Cortex of kidney (tissue), 1 donor: ENCODE data around the gene EIF1B.

ENCODE experiments used
- DNase-seq: peaks from one replicate; lab custom pipeline; 2025; lab: John Stamatoyannopoulos, UW

Gene EIF1B

DNA sequence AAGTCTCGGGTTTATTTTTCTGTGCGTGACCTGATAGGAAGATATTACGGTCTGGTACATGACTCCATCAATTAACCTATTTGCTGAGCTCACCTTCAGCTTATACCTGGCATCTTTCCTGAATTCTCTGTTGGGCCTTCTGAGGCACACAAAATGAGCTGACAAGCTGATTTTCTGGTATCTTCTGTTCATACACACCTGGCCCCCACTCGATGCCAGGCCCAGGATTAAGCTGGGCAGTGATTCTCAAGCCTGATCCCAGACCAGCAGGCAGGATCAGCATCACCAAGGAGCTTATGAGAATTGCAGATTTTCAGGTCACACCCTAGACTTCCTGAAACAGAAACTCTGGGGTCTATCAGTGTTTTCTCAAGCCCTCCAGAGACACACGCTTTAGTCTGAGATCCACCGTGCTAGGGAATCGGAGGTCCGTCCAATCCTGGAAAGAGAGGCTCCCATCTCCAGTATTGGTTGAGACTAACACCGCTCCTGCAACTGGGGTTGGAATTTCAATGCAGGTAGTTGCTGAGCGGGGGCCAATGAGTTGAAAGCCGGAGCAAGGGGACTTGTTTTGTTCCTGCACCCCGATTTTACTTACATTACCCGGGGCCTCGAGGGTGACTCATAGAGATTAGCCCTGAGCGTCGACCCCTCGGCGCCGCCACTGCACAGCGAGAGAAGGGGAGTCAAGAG lies 636 bp upstream of the EIF1B start:
- no peak for DNase-seq

DNA sequence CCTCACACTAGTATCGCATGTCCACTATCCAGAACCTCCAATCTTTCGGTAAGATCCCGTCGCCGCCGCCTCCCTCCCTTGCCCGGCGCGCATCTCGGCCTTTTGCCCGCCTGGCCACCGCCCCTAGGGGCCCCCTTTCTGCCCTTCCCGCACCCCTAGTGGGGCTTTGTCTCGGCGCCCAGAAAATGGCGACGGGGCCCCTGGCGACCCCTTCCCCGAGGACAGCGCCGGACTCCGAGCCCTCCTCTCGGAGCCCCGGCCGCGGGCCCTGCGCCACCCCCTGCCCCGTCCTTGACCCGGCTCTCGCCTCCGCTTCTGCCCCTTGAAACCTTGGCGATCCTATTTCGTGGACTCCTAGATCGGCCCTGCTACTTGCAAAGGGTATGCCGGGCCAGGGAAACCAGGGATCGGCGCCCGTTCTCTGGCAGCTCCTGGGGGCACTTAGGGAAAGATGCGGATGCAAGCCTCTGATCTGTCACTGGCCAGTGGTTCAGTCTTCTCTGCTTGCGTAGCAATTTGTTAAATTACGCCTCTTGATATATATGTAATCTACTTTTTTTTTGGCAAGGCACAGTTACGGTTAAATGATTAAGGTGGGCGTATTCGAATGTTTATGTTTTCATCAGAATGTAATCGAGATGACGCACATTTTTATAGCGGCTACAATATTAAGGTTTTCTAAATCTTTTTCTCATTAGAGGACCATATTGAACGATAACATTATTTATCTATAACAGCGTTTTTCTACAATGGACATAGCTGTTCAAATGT lies 603 bp downstream of the EIF1B start:
- DNase-seq, result no peak

DNA sequence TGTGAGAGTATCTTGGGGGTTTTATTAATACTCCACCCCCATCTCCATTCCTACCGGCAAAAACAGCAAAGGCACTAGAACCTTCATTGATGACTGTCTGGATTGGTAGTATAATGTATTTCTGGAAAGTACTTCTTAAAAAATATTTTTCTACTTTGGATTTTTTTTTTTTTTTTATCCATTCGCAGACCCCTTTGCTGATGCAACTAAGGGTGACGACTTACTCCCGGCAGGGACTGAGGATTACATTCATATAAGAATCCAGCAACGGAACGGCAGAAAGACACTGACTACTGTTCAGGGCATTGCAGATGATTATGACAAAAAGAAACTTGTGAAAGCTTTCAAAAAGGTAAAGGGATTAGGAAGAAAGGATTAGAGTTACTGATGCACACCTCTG lies 1.2 kb downstream of the EIF1B start:
- no peak for DNase-seq

DNA sequence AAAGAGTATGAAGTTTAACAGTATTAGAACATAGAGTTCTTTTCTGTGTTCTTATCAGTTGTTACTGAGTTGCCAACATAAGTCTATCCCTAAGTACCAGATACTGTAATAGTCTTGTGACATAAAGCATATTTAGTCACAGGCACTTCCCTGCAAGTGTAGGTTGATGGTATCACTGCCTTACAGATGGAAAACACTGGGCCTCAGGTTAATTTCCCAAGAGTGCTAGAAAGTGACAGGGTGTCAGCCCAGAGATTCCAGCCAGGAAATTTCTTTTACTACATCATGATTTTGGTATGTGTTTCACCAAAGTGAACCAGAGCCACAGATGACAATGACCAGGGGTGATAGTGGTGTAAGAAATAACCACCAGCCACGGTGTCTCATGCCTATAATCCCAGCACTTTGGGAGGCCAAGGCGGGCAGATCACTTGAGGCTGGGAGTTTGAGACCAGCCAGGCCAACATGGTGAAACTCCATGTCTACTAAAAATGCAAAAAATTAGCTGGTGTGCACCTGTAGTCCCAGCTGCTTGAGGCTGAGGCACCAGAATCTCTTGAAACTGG lies 3.2 kb downstream of the EIF1B start:
- DNase-seq, result no peak

DNA sequence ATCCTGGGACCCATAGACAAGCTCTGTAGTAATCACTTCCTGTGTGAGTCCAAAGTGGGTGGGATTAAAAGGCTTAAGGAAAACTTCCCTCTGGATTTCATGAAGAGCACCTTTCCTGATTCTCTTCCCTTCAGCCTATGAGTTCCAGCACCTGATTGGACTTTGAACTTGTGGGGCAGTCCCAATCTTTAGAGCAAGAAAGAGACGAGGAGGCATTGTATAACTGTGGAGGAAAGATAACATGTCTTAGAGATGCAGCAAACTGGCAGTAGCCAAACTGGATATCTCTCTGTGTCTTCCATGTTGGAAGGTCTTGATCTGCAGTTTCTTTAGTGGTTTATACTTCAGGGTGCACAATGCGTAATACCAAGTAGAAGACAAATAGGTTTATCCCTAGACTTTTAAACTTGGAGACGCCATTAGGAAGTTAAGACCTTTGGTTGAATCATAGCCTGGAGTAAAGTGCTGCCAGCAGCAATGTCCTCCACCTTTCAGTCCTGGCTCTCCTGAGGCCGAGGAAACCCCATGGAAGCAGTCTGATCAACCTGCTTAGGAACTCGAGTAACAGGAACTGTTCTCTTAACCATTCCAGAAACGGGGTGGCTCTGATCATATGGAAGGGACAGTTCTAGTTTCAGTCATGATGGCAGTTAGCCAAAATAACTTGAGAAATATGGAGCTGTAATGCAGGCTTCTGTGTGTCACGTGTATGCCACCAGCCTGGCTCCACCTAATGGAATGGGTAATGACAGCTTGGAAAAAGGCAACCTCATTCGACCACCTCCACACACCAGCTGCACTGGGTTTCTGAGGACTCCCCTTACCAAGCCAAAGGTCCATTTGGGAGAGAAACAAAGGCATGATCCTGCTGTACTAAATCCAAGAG lies 4.7 kb downstream of the EIF1B start:
- no peak for DNase-seq

DNA sequence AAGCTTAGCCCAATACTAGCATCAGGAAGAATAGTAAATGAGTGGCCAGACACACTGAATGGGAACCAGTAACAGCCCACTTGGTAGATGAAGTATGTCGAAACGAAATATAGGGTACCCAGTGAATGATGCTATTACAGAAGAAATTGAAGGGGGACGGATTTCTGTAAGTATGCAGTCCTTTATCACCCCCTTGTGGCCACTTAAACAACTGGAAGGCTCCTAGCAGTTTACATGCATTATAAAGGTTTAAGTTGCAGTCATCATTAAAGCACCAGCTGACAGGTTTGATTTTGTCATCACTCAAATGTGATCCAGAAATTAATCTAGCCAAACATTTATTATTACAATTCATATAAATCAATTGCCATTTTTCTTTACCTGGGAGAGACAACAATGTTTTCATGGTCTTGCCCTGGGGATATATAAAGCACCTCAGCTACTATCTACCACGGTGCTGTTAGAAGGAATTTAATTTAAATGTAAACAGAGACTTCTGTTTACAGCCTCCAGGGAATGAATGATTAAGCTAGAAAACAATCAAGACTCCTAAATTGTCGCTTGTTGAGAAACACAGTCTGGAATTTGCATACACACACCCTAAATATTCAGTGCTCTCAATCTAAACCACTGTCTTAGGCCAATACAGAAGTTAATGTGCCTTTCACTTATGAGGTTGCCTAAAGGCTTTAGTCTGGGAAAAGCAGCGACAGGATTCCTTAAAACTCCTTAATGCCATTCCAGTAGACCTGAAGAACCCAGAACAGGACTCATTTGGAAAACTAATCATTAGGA lies 7.8 kb downstream of the EIF1B start:
- no peak for DNase-seq

DNA sequence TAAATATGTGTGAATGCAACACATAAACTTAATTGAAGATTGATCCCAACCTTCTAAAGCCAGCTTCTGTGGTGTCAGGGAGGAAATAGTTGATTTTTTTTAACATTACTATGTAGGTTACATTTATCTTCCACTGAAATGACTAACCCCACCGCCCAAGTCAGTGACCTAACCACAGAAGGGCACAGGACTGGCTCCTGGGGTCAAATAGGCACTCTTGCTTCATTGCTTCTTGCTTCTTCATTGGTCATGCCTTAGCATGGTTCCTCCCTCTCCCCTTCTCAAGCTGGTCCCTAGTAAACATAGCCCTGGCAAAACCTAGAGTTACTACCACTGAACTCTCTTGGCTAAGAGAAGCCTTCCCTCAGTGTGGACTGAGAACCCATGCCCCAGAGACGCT lies 12.3 kb downstream of the EIF1B start:
- DNase-seq, result no peak

DNA sequence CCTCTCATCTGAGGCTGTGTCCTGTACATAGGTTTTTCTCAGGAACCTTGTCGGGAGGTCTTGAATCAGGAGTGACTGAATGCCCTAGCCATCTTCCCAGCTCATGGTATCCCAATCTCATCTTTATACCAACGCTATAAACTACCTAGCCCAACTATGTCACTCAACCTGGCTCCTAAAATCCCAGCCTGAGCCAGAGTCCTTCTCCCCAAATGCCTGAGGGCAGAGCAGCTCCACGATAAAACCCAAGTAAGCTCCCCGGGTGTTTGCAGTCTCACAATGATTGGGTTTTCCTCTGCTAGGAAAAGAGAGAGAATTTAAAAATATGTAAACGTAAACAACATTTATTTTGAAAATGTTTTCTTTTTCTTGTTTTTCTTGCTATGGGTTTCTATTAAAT lies 14.4 kb downstream of the EIF1B start:
- DNase-seq, result no peak

DNA sequence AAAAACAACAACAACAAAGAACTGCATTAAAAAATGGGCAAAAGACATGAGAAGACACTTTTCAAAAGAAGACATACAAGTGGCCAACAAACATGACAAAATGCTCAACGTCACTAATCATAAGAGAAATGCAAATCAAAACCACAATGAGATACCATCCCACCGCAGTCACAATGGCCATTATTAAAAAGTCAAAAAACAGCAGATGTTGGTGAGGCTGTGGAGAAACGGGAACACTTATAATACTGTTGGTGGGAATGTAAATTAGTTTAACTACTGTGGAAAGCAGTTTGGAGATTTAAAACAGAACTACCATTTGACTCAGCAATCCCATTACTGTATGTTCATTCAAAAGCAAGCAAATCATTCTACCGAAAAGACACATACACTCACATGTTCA lies 15.1 kb downstream of the EIF1B start:
- no peak for DNase-seq

DNA sequence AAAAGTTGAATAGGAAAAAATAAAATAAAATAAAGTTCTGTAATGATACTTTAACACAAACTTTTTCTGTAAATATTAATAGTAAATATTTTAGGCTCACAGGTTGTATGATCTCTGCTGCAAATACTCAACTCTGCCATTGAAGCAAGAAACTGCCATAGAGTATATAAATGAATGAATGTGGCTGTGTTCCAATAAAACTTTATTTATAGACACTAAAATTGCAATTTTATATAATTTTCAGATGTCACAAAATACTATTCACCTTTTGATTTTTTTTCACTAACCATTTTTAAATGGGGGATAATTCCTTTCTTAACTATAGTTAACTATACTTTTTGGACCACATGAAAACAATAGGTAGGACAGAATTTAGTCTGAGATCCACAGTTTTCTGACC lies 16.0 kb downstream of the EIF1B start:
- no peak for DNase-seq

DNA sequence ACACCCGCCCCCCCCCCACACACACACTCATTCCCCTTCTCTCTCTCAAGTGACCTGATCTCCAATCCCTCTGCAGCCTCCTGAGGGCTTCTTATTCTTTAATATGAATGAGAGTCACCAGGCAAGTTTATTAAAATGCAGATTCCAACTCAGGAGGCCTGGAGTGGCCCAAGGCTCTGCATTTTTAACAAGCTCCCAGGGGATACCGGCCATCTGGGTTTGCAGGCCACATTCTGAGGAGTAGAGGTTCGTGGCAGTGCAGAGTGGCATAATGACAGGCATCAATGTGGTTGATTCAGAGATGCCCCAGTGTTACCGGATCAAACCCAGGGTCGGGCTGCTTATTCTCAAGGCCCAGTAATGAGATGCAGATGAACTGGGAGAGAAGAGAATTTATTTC lies 18.9 kb downstream of the EIF1B start:
- no peak for DNase-seq

DNA sequence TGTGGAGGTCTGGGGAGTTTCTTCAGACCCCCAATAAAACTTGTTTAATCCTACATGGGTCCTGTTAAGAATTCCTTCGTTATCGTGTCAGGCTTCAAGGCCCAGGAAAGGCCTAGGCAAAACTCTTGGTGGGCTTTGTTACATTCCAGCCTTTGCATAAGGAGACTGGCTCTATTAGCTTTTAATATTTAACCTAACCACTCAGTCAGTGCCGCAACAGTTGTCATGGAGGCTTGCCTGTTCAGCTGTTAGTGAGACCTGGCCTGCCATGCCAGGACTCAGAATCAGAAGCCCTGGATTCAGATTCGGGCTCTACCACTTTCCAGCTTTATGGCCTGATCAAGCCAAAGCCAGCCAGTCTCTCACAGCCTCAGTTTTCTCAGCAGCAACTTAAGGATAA lies 19.6 kb downstream of the EIF1B start:
- no peak for DNase-seq

DNA sequence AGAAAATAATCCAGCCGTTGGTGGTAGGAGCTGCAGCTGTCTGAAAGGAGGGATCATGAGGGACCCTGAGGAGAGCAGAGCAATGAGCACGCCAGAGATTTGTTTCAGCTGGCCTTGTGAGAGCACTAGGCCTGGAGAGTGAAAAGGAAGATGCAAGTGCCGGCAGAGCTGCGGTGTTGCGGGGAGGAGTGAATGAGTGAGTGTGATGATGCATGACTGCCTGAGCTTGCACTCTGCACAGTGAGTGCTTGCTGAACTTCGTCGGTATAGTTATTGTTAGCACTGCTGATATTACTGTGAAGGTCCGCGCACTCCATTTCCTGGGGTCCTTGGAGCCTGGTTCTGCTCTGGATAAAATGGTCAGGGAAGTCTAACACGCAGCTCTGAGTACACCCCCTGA lies 23.2 kb downstream of the EIF1B start:
- no peak for DNase-seq

DNA sequence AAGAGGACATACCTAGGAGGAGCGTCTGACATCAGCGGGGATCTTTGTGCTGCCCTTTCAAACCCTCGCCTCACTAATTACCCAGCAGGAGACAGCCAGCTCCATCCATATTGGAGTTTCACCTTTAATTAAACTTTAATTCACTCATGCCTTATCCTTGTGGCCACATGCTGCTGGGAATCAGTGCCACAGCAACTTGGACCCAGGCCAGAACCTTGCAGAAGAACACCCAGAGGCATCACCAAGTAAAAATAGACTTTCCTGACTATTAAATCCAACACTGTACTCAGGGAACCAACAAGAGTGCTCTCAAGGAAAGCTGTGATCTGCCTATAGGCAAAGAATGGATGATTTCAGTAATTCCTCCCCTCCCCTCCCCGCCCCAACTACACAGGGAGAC lies 23.9 kb downstream of the EIF1B start:
- DNase-seq, result no peak

DNA sequence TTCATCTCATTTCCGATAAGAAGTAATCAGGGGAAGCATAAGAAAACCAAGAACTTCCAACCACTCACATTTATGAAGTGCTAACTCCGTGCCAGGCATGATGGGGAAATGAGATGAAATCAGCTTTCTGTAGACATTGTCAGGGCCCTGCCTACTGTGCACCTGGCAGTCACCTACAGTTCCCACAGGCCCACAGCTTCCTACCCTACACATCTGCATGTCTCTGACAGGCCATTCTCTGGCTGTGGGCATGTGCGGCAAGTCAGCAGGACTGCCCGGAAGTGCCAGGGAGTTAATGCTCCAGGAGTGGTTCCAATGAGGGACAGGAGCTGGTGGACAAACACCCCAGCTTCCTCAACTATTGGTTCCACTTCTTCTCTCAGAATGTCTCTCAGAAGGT lies 24.3 kb downstream of the EIF1B start:
- DNase-seq, result no peak

DNA sequence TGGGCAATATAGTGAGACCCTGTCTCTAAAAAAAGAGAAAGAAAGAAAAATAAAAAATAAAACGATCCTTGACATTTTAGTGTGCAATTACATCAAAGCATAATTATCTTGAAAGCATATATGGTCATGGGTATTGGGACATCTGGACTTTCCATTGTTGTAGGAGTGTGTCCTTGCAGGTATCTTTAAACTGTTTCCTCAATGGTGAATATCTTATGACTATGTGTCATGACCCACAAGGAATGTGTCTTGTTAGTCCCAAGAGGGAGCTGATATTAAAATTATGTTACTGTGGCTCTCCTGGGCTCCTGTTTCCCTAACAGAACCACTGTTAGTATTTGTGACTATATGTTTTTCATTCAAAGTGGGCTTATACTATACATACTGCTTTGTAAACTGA lies 26.6 kb downstream of the EIF1B start:
- no peak for DNase-seq

DNA sequence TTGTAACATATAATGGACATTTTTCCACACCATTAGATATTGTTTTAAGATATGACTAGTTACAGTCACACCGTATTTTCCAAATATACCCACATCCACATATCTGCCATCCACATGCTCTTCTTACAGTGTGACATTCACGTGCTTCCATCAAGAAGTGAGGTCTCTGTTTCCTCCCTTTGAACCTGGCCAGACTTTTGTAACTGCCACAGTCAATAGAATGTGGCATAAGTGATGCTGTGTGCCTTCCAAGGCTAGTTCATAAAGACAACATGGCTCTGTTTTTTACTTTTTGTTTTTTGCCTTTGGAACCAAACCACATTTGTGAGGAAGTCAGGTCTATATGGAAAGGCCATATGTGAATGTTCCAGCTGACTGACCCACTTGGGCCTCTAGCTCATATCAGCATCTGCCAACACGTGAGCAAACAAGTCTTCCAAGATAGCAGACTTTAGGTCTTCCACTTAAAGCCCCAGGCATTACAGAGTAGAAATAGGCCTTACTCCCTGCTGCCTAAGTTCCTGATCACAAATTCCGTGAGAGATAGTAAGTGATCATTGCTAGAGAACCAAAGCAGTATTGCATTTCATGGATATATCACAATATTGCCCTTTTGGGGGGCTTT lies 27.1 kb downstream of the EIF1B start:
- no peak for DNase-seq

DNA sequence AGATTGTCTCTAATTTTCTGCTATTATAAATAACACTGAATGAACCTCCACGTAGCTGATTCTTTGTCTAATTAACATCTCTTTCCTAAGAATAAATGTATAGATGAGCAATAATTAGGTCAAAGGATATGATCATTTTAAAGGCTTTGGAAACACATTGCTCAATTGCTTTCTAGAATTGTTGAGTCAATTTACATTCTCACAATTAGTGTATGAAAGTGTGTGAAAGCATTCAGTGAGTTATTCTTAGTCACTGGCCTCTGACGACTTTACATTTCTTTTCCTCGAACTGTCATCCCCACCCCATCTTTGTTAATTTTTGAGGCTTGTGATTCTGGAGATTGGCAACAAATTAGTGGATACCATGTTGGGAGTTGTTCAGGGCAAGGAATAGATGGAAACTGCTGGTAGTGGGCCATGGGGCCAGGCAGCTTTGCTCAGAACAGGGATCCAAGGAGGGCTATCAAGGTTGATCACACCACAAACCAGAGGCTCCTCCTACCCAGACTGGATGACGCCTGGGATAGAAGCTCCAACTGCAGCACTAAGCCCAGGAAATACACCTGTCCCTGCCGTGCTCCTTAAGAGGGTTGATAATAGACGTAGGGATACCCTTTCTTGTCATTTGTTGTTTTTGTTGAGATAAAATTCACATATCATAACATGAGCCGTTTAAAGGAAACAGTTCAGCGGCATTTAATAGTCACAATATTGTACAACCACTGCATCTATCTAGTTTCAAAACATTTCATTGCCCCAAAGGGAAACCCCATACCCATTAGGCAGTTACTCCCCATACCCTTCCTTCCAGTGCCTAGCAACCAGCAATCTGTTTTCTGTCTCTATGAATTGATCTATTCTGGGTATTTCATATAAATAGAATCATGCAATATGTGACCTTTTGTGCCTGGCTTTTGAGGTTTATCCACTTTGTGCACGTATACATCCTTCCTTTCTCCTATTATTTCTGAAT lies 27.9 kb downstream of the EIF1B start:
- DNase-seq, result no peak

DNA sequence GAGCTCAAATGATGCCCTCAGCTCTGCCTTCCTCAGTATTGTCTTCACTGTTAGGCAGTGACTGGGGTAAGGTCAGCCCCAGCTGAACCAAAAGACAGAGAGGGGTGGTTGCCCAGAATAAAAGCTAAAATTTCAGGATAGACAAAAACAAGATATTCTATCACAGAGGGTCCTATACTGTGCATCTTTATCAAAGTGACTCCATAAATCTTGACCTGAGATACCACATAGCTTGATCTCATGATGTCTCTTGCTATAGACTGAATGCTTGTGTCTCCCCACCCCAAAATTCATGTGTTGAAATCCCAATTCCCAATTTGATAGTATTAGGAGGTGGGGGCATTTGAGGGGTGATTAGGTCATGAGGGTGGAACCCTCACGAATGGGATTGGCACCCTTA lies 30.4 kb downstream of the EIF1B start:
- no peak for DNase-seq

DNA sequence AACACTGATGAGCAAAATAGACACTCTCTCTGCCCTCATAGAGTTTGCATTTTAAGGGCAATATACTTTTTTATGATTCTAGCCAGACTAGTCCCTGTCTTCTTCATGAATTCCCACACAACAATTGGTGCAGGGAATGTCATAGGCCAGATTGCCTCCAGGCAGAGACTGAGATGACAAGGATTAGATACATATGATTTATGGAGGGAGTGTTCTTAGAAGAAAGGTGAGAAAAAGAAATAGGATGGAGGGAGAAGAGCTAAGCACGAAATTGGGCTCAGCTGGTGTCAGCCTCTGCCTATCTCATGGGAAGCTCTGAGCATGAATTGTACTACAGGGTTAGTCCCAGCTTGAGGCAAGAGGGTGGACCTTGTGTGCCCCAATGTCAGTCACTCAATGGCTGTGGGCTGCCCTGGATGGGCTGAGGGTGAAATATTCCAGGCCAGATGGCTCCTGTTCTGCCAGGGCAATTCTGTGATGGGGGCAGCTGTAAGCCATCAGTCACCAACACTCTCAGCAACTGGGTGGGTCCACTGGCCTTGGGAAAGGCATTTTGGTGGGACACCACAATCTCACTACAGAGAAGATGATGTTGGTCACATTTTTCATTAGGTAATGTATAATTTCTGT lies 31.1 kb downstream of the EIF1B start:
- no peak for DNase-seq
